WERI-Rb-1 (cell line): ENCODE measurements around the gene SOWAHC.

Experiments used
- DNase-seq: peaks from one replicate; pipeline ENCODE4 v3.0.0-alpha.2; 2020
- H3K27ac ChIP-seq: fragments of 250-450 bp; sonication (Bioruptor Pico); 2 replicates; pipeline ENCODE4 v1.5.1; 2020; ENCODE audit warnings: mild to moderate bottlenecking, moderate library complexity
- H3K27me3 ChIP-seq: fragments of 250-450 bp; sonication (Bioruptor Pico); 2 replicates; pipeline ENCODE4 v1.5.1; 2021; ENCODE audit warnings: mild to moderate bottlenecking, low read depth, moderate library complexity; ENCODE audit not compliant: insufficient read depth, severe bottlenecking
- H3K36me3 ChIP-seq: fragments of 250-450 bp; sonication (Bioruptor Pico); 2 replicates; pipeline ENCODE4 v1.5.1; 2020; ENCODE audit warnings: mild to moderate bottlenecking, moderate library complexity
- H3K4me3 ChIP-seq: 2 replicates; pipeline ENCODE4 v1.5.1; 2011; ENCODE audit warnings: low read depth, mild to moderate bottlenecking, control low read depth, low read length
- H3K9me3 ChIP-seq: fragments of 250-450 bp; sonication (Bioruptor Pico); 2 replicates; pipeline ENCODE4 v1.5.1; 2021; ENCODE audit warnings: mild to moderate bottlenecking, moderate library complexity; ENCODE audit not compliant: severe bottlenecking
- TF ChIP-seq, protein P1 (sequence below): IDR thresholded peaks from 2 replicates; pipeline ENCODE4 v1.5.1; 2011; ENCODE audit warnings: low read depth, mild to moderate bottlenecking, control low read depth, inconsistent platforms, low read length

SOWAHC gene

GRCh38 chr2:109602617-109603188 is 11.5 kb upstream of the SOWAHC start:
- TF ChIP-seq, protein P1, sequence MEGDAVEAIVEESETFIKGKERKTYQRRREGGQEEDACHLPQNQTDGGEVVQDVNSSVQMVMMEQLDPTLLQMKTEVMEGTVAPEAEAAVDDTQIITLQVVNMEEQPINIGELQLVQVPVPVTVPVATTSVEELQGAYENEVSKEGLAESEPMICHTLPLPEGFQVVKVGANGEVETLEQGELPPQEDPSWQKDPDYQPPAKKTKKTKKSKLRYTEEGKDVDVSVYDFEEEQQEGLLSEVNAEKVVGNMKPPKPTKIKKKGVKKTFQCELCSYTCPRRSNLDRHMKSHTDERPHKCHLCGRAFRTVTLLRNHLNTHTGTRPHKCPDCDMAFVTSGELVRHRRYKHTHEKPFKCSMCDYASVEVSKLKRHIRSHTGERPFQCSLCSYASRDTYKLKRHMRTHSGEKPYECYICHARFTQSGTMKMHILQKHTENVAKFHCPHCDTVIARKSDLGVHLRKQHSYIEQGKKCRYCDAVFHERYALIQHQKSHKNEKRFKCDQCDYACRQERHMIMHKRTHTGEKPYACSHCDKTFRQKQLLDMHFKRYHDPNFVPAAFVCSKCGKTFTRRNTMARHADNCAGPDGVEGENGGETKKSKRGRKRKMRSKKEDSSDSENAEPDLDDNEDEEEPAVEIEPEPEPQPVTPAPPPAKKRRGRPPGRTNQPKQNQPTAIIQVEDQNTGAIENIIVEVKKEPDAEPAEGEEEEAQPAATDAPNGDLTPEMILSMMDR = no peak
- no peaks in the 10 kb centered on the region for H3K9me3 ChIP-seq

DNA sequence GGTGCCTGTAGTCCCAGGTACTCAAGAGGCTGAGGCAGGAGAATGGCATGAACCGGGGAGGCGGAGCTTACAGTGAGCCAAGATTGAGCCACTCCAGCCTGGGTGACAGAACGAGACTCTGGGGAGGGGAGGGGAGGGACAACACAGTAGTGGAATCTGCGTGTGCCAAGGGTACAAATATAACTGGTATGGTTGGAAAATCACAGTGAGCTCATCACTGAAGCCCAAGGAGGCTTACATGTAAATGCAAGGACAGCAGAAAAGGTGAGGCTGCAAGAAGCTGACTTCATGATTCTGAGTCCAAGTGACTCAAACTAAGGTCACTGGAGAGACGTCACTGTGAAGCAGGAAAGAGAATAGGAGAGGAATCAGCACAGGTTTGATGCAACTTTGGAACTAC is 9.6 kb upstream of the SOWAHC start:
- DNase-seq = no peak
- H3K27ac ChIP-seq = no peak overlapping the region

More at GRCh38 chr2:109602617-109603188, 11.5 kb upstream of the SOWAHC start:
- DNase-seq = no peak
- Histone ChIP-seq H3K27me3 (no peaks in the 10 kb centered on the region), H3K4me3 (no peak overlapping the region), H3K27ac (no peak overlapping the region), H3K36me3 (no peaks in the 10 kb centered on the region; the same call in 1 of the 2 replicates)

DNA sequence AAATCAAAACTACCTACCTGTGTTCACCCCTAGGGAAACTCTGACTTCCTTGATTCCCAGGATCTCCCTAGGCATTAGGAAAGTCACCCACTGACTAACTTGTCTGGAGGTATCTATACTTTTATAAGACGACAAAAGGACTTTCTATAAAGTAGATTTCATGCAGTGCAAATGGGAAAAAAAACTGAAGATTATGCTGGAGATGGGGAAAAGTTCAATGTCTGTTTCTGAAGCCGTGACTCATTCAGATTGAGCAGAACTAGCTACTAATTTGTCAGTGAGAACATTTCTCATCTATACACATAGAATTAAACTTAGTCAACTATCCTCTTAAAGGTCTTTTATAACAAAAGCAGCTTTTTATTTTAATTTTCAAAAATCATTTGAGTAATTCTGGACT is 6.4 kb upstream of the SOWAHC start:
- no peaks in the 10 kb centered on the region for H3K27me3 ChIP-seq
- no peaks in the 10 kb centered on the region for H3K9me3 ChIP-seq
- H3K36me3 ChIP-seq = no peaks in the 10 kb centered on the region; the same call in 1 of the 2 replicates
- no peak overlapping the region for H3K27ac ChIP-seq
- no peak overlapping the region for H3K4me3 ChIP-seq
- TF ChIP-seq, protein P1 = no peak
- no peak for DNase-seq

More for the DNA sequence above, 9.6 kb upstream of the SOWAHC start:
- TF ChIP-seq, protein P1 = no peak
- H3K27me3 ChIP-seq = no peaks in the 10 kb centered on the region
- H3K9me3 ChIP-seq = no peaks in the 10 kb centered on the region
- H3K36me3 ChIP-seq = no peaks in the 10 kb centered on the region; the same call in 1 of the 2 replicates
- H3K4me3 ChIP-seq = no peak overlapping the region

GRCh38 chr2:109609352-109610024 is 4.7 kb upstream of the SOWAHC start:
- no peak overlapping the region for H3K4me3 ChIP-seq
- no peaks in the 10 kb centered on the region for H3K27me3 ChIP-seq
- no peaks in the 10 kb centered on the region; the same call in 1 of the 2 replicates for H3K36me3 ChIP-seq
- no peak for DNase-seq
- H3K27ac ChIP-seq = no peak overlapping the region
- TF ChIP-seq, protein P1 = no peak
- H3K9me3 ChIP-seq = no peaks in the 10 kb centered on the region

DNA sequence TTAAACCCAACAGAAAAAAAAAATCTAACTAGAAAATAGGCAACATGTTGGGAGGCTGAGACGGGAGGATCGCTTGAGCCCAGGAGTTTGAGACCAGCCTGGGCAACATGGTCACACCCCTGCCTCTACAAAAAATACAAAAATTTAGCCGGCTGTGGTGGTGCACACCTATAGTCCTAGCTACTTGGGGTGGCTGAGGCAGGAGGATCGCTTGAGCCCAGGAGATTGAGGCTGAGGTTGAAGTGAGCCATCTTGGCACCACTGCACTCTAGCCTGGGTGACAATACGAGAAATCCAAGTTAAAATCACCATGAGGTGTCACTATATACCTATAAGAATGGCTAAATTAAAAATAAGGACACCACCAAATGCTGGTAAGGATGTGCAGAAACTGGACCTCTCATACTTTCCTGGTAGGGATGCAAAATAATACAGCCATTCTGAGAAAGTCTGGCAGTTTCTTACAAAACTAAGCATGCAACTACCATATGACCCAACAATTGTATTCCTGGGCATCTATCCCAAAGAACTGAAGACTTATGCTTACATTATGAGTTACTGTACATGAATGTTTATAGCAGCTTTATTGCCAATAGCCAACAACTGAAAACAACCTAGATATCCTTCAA is 2.6 kb upstream of the SOWAHC start:
- Histone ChIP-seq H3K4me3 (no peak overlapping the region), H3K27ac (no peak overlapping the region), H3K9me3 (no peaks in the 10 kb centered on the region), H3K36me3 (no peaks in the 10 kb centered on the region), H3K27me3 (no peaks in the 10 kb centered on the region)
- TF ChIP-seq, protein P1 = no peak
- no peak for DNase-seq
